DLD1 (cell line): ENCODE measurements around the gene CNN2.

ENCODE experiments used
- in situ Hi-C: cut with HindIII; loops from 2 replicates; pipeline ENCODE4 v1.10.0; 2017; ENCODE audit warnings: low sequenced_read_pairs

The CNN2 gene

DNA sequence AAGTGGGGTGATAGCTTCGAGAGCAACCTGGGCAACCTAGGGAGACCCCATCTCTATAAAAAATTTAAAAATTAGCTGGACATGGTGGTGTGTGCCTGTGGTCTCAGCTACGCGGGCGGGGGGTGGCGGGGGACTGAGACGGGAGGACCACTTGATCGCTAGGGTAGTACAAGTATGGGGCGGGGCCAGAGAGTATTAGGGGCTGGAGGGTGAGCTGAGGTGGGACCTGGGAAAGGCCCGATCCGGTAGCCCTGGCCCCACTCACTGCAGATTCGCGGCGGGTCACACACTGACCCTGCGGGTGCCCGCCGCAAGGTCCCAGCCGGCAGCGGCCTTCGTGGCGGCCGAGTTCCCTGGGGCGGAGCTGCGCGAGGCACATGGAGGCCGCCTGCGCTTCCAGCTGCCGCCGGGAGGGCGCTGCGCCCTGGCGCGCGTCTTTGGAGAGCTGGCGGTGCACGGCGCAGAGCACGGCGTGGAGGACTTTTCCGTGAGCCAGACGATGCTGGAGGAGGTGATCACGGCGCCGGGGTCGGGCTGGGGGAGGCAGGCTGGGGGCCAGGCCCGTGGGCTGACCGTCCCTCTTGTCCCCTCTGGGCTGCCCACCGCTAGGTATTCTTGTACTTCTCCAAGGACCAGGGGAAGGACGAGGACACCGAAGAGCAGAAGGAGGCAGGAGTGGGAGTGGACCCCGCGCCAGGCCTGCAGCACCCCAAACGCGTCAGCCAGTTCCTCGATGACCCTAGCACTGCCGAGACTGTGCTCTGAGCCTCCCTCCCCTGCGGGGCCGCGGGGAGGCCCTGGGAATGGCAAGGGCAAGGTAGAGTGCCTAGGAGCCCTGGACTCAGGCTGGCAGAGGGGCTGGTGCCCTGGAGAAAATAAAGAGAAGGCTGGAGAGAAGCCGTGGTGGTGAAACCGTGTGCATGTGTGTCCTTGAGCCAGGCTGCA, 38.5 kb downstream of the CNN2 start:
- in situ Hi-C loops = no loop called here

DNA sequence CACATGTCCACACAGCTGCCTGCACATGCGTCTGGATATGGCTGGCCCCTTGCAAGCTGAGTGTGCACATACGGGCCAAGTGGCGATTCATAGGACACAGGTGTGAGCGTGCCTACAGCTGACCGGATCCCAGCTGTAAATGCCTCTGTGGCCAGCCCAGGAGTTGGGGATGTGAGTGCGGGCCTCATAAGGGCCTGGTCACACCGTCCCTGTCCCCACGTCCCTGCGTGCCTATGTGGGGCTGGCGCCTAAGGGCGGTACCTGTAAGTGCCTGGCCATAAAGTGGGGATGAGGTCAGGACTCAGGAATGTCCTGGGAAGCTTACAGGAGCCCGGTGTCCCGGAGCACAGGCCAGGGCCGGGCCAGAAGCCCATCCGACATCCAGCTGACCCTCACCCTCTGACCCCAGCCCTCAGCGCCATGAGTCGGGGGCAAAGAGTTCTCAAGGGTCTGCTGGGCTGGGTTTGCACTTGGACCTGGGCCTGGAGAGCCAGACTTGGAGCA, 39.2 kb downstream of the CNN2 start:
- in situ Hi-C loops = no loop called here

DNA sequence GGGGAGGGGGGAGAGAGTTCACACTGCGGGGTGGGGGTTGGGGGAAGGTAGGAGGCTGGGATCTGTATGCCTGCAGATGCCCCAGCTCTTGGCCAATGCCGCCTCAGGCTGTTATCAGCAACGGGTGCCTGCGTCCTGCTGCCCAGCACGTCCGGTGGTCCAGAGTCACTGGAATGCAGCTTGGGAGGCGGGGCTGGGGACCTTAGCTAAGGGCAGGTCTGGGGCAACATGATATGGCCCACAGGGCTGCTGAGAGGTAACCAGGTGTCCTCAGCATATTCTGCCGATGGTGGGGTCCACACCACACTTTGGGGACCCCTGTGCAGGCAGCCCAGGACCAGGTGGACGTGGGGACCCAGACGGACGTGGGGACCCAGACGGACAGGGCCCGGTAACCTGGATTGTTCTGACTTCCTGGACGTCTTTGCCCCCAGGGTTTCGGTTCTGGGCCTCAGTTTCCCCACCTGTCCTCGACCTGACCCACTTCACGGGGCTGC, 39.9 kb downstream of the CNN2 start:
- in situ Hi-C loops = no loop called here

DNA sequence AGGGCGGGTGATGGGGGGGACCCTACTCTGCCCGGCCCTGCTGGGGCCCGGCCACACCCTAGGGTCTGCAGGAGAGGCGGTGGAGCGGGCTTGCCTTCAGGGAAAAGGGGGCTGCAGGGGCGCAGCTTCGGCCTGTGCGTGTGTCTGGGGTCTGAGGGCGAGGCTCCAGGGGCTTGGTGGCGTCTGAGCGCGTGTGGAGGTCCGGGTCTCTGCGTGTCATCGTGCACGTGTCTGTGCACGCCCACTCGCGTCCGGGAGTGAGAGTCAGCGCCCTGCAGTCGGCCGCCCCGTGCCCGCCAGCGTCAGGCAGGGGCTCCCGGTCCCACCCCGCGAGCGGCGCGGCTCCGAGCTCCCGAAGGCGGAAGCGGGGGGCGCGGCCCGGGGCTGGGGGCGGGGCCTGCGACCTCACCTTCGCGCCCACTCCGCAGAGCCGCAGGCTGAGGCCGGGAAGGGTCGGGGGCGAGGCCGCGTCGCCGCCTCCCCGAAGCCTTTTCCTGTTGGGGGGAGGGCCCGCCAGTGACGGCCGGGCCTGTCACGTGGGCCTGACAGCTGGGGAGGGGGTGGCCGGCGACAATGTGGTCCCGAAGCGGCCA, 40.4 kb downstream of the CNN2 start, which contains the start of gene ARHGAP45:
TSS of gene ARHGAP45 (plus strand) at position 420 of the 593 bp plus-strand sequence. CDS start 239 bp downstream, outside the sequence.
- in situ Hi-C loops = no loop called here

DNA sequence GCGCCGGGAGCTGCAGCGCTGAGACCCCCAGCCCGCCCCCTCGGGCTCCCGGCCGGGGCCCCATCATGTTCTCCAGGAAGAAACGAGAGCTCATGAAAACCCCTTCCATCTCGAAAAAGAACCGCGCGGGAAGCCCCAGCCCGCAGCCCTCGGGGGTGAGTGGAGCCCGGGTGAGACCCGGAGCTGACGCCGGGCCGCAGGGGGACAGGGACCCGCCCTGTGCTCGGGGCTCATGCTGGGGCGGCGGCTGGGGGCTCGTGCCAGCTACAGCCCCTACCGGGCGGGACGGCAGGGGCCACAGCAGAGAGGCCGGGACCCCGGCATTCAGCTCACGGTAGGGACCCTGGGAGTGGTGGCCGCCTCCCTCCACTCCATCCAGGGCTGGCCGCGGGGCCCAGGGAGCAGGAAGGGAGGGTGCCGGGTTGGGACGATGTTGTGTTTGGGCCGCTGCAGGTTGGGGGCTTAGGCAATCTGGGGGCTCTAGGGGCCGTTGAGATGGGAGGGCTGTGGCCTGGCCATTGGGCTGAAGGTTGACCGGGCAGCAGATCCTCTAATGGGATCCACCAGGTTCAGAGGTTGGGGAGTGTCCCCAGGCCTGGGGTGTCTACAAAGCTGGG, 41.0 kb downstream of the CNN2 start:
- in situ Hi-C loops = no loop called here

DNA sequence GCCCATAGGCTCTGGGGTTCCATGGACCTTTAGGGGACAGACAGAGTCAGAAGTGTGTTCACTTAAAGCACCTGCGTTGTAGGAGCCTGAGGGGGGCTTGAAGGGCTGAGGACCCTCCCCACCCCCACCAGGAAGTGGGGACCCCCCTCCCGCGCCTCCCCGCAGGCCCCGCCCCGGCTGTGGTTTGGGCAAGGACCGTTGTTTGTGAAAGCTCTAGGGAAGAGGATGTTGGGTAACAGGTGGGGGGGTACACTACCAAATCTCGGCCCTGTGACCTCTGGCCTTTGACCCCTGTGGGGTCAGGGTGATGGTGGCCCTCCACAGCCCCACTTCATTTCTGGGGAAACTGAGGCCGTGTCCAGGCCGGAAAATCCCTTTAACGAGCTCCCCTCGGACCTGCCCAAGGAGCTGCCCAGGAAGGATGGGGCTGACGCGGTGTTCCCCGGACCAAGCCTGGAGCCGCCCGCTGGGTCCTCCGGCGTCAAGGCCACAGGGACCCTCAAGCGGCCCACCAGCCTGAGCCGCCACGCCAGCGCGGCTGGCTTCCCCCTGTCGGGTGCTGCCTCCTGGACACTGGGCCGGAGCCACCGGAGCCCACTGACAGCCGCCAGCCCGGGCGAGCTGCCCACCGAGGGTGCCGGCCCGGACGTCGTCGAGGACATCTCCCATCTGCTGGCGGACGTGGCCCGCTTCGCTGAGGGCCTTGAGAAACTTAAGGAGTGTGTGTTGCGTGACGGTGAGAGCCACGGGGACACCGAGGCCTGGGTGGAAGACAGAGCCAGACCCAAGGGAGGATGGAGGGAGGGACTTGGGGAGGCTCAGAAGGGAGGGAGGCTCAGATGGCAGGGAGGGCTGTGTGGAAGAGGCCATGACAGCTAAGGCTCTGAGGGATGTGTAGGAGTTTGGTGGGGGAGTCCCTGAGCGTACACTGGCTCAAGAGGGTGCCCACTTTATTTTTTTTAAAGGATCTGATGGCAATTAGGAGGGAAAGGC, 41.9 kb downstream of the CNN2 start:
- in situ Hi-C loops = no loop called here

DNA sequence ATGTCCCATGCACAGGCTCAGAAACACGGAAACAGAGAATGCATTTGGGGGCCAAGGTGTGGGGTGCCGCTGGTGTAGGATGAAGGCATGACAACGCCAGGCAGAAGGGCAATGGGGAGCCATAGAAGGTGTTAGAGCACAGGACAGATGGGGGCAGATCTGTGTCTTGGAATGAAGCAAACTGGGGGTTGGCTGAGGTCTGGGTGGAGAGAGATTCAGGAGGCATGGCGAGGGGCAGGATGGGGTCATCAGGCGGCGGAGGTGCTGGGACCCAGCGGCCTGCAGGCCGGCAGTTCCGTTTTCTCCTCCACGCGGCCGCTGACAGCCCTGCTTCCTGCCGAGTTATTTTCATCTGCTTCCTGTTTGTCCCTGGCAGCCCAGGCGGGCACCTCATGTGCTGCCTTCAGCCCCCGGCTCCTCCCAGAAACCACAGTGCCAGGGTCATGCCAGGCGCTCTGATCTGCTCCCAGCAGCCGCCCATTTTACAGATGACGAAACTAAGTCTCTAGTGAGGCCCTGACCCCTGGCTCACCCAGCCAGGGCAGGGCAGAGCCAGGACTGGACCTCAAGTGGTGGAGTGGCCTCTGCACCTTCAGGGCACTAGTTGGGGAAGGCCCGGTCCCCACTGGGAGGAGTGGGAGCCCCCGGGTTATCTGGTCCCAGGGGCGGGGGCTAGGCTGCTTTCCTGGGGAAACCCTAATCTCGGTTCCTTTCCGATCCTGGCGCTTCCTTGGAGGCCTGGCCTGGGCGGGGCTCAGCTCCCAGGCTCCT, 42.8 kb downstream of the CNN2 start:
- in situ Hi-C loops = no loop called here

DNA sequence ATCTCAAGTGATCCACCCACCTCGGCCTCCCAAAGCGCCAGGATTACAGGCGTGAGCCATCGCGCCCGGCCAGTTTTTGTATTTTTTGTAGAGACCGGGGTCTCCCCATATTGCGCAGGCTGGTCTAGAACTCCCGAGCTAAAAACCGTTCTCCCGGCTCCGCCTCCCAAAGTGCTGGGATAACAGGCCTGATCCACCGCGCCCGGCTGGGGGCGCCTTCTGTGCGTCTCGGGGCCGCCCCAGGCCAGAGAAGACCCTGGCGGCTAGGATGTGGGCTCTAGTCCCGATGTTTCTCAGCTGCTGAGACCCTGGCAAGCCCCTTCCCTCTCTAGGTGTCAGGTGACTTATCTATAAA, 44.1 kb downstream of the CNN2 start:
- in situ Hi-C loops = no loop called here

DNA sequence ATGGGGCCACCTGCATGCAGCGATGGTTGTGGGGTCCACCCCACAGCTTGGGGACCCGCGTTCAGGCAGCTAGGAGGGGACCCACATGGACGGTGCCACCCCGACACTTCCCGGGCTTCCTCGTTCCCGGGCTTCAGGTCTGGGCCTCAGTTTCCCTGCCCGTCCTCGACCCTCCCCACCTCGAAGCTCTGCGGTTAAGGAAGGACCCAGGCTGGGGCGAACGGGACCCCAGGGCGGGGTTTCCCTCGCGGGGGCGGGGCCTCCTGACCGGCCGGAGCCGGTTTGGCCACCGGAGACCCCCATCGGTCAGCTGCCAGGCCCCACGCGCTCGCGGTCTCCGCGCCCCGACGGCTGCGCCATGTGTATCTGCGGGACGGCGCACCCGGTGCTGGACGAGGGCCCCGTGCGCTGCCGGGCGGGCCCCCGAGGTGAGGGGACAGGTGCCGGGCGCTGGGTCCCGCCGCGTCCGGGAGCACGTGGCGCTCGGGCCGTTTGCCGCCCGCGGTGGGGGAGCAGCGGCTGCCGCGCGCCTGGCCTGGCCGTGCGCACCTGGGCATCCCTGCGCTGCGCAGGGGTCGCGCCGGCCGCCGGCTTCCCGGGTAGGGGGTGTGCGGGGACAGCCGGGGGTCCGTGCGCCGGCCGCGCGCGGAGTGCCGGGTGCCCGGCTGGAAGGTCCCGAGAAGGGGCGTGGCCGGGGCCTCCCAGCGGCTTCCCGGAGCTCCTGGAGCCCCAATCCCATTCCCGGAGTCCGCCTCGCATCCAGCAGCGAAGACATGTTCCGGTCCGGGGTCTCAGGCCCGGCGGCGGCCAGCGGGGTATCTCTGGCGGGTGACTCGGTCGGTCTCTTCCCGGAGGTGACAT, 44.8 kb downstream of the CNN2 start:
- in situ Hi-C loops = no loop called here

DNA sequence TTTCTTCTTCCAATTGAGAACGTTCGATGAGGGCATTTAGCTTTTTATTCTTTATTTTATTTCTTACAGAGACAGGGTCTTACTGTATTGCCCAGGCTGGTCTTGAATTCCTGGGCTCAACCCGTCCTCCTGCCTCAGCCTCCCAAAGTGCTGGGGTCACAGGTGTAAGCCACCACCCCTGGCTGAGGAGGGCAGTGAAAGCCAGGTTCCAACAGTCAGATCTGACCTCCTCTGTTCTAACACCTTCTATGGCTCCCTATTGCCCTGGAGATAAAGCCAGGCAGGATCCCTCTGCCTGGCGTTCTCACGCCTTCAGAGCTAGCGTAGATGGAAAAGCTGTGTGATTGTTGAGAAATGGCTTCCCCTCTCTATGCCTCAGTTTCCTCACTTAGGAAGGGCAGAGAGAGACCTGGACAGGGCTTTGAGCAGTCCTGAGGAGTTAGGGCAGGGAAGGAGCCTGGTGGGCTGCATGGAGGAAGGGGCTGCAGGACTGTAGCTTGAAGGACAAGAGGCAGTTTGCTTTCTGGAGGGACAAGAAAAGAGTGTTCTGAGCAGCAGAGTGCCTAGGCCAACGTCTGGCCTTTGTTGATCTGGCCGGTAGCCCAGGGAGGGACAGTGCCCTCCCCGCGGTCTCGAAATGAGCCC, 46.1 kb downstream of the CNN2 start:
- in situ Hi-C loops = no loop called here

DNA sequence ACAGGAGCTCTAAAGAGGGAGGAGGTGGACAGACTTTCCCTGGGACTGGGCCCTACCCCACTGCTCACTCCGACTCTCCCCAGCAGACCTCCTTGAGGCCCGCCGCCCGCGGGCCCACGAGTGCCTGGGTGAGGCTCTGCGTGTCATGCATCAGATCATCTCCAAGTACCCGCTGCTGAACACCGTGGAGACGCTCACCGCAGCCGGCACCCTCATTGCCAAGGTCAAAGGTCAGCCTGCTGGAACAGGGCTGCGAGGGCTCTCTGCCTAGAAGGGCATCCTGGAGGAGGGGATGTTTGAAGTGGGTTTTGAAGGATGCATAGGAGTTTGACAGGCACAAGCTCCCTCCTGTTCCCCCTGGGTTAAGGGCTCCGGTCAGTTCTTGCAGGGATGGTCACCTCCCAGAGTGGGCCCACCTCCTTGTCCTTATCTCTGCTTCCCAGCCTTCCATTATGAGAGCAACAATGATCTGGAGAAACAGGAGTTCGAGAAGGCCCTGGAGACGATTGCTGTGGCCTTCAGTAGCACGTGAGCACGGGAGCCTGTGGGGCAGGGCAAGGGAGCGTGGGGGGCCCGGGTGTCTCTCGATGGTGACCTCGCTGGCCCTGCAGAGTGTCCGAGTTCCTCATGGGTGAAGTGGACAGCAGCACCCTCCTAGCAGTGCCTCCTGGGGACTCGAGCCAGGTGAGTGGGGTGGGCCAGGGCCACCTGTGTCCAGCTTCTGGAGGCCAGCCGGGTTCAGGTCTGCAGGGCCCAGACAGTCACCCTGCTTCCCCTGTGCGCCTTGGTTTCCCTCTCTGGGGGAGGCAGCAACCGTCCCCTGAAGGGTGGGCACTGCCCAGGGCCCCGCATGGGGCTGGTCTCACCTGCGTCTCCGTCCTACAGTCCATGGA, 46.9 kb downstream of the CNN2 start:
- in situ Hi-C loops = no loop called here

DNA sequence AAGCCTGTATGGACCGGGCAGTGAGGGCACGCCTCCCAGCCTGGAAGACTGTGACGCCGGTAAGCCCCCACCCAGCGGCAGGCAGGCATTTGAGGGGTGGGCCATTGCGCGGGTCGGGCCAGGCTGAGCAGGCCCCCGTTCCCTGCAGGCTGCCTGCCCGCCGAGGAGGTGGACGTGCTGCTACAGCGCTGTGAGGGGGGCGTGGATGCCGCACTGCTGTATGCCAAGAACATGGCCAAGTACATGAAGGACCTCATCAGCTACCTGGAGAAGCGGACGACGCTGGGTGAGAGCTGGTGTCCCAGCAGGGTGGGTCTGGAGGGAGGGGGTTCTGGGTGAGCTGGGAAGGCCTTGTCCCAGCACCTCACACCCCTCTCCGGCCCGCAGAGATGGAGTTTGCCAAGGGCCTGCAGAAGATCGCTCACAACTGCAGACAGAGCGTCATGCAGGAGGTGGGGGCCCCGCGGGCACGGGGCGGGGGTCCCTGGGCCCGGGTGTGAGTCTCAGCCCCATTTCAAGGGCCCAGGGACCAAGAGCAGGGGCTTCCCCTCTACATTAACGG, 47.6 kb downstream of the CNN2 start:
- in situ Hi-C loops = no loop called here

DNA sequence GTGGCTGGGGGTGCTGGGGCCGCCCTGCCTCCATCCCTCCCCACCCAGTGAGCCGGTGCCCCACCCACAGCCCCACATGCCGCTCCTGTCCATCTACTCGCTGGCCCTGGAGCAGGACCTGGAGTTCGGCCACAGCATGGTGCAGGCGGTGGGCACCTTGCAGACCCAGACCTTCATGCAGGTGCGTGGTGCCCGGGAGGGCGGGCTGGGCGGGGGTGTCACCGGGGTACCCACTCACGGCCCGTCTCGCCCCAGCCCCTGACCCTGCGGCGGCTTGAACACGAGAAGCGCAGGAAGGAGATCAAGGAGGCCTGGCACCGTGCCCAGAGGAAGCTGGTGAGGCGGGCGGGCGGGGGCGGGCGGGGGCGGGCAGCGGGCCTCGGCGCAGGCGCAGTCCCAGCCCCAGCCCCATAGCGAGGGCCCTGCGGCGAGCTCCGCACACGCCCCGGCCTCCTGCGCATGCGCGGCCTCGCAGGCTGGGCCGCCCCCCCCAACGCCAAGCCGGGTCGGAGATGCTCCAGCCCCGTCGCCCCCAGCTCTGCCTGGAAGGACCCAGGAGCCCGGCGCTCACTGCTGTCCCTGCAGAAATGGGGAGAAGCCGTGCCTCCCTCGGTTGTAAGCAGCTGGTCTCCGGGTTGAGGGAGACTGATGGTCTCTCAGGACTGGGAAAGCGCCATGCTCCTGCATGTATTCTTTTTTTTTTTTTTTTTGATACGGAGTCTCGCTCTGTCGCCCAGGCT, 48.3 kb downstream of the CNN2 start:
- in situ Hi-C loops = no loop called here

DNA sequence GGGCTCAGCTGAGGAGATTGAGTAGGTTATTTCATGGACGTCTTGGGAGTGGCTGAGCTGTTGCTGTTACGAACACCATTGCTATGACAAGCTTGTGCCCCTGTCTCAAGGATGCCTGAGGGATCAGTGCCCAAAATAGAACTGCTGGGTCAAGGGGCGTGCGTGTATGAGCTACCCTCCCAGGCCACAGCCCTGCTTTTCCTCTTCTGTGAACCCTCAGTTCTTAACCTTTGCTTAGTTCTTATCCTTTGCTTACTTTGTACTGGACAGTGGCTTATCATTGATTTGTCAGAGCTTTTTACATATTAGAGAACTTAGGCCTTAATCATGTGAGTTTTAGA, 49.6 kb downstream of the CNN2 start:
- in situ Hi-C loops = no loop called here

DNA sequence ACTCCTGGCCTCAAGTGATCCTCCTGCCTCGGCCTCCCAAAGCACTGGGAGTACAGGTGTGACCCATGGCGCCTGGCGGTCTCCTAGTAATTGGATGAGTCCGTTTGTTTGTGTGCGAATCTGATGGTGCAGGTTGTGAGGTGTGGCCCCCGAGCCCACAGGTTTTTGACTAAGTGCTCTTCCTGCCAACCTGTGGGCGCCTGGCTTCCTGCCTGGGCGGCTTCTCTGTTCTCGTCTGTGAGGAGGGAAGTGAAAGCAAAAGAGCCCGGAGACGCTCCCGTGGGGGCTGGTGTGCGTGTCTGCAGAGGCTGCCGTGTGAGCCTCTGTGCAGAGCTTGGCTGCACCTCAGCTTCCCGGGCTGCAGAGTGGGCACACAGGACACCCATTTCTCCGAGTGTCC, 50.5 kb downstream of the CNN2 start:
- in situ Hi-C loops = no loop called here

DNA sequence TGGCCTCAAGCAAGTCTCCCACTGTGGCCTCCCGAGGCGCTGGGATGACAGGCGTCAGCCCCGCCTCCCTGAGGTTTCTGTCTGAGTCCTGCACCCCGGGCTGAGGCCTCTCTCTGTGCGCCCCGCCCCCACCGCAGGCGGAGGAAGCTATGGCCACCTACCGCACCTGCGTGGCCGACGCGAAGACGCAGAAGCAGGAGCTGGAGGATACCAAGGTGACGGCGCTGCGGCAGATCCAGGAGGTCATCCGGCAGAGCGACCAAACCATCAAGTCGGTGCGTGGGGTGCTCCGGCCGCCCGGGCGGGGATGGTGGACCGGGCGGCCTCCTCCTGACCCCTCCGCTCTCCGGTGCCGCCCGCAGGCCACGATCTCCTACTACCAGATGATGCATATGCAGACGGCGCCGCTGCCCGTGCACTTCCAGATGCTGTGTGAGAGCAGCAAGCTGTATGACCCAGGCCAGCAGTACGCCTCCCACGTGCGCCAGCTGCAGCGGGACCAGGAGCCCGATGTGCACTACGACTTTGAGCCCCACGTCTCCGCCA, 53.2 kb downstream of the CNN2 start:
- in situ Hi-C loops = no loop called here
